AG10803 (cell line): ENCODE data around the gene ZCCHC7.

ENCODE experiments used
- DNase-seq: peaks from one replicate; pipeline ENCODE4 v3.0.0; 2010; ENCODE audit warnings: low read depth
- H3K4me3 ChIP-seq: 2 replicates; pipeline ENCODE4 v1.5.1; 2011; ENCODE audit warnings: mild to moderate bottlenecking, low read length, control low read depth
- CTCF ChIP-seq: conservative IDR thresholded peaks from 2 replicates; pipeline ENCODE4 v1.5.1; 2011; ENCODE audit warnings: mild to moderate bottlenecking, low read length, control low read depth, inconsistent platforms

ZCCHC7 gene

DNA sequence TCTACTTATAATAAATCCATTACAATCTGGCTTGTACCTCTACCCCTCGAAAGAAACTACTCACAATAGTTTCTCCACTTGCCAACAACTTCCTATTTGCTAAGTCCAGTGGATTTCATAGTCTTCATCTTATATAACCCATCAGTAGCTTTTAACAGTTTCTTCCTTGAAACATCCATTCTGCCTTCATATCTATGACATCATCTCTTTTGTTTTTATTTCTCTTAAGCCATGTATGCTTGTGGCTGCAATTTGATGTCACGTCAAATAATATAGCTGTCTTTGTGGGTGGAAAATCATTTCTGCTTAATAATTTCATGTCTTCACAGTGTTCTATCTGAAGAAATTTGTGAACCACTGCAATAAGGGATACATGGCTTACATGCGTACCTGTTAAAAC is 224.7 kb downstream of the ZCCHC7 start:
- DNase-seq = no peak
- H3K4me3 ChIP-seq = no peak overlapping the region
- no peak for TF ChIP-seq CTCF

DNA sequence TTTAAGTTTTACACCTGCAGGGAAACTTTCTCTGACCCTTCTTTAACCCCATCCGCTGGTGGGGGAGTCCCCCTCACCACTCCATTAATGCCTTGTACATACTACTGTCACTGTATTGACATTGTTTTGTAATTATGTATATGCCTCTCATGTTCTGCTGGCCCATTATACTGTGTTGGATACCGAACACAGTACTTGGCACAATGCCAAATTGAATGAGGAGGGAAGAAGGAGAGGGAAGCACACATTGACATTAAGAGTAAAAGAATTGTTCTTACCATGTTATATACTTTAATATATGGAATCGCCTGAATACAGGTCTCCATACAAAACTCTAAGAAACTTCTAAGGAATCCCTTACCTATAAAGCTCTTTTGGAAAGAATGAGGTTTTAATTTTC is 228.5 kb downstream of the ZCCHC7 start:
- no peak for DNase-seq
- no peak overlapping the region for H3K4me3 ChIP-seq
- TF ChIP-seq CTCF = no peak

DNA sequence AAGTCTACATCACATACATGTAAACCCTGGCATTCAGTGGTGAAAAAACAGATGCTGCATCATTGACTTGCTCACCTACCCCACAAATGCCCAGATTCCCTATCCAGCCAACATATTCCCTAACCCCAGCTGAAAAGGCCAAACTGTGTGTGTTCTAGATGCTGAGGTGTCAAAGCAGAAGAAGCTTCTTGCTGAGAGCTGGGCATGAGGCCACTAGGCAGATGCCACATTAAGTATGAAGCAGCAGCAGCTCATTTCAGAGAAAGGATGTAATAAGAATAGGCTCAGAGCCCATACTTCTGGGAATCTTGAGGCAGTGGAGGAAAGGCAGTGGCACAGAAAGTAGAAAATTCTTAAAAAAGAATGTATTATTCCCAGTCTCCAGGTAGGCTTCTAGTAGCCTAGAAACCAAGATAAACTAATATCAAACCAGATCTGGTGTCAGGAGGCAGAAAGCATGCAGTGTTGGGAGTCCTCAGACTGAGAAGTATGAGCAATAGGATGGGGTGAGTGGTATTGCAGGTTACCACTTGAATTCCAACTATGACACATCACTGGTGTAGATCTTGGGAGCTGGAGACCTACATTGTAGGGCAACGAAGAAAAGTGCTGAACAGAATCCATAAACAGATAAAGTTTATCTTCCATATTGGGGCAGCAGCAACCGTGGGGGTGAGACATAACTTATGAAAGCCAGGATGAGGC is 230.3 kb downstream of the ZCCHC7 start:
- no peak overlapping the region for H3K4me3 ChIP-seq
- peak; percentile 55 for DNase-seq
- no peak for TF ChIP-seq CTCF

DNA sequence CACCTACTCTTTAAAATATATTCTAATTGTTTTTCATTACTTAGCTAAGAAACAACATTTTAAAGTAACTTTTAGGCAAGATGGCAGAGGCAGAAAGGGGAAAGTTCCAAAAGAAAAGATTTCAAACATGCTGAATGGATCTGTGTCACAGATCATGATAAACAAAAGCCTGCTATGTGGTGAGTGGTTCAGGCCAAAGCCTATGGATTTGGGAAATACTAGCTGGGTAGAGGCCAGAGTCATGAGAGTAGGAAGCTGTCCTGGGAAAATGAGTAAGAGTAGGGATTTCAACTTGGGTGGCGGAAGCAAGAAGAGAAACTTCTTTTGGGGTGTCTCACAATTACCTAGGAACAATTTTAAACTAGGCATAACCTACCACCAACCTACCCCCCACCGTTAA is 233.4 kb downstream of the ZCCHC7 start:
- no peak for TF ChIP-seq CTCF
- no peak overlapping the region for H3K4me3 ChIP-seq
- no peak for DNase-seq

DNA sequence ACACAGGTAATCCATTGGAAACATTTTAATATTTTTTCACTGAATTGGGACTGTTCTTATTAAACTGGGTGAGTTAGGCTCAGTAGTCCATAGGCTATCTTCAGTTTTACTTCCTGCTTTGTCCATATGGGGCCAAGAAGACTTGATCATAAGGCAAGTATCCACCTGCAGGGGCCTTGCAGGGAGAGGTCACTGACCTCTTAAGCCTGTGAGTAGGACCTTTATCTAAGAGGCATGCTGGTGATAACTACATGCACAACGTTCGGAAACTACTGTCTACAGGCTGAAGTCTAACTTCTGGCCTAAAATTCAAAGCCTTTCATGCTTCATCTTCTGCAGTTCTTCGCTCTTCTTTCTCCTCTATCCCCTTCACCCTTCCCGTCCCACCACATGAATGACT is 242.1 kb downstream of the ZCCHC7 start:
- H3K4me3 ChIP-seq = no peak overlapping the region
- TF ChIP-seq CTCF = no peak
- no peak for DNase-seq

DNA sequence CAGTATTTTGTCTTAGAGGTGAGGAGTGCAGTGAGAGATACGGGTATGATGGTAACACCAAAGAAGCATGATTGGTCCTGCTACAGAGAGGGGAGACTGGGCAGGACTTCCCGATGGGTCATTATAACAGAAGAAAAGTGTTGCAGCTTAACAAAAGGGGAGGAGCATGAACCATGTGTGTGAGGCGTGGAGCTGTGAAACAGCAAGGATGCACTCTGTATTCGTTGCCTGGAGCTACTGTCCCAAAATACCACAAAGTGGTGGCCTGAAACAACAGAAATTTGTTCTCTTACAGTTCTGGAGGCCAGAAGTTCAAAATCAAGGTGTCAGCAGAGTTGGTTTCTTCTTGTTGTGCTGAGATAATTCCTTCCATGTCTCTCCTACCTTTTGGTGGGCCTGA is 242.8 kb downstream of the ZCCHC7 start:
- no peak for TF ChIP-seq CTCF
- no peak for DNase-seq
- H3K4me3 ChIP-seq = no peak overlapping the region

DNA sequence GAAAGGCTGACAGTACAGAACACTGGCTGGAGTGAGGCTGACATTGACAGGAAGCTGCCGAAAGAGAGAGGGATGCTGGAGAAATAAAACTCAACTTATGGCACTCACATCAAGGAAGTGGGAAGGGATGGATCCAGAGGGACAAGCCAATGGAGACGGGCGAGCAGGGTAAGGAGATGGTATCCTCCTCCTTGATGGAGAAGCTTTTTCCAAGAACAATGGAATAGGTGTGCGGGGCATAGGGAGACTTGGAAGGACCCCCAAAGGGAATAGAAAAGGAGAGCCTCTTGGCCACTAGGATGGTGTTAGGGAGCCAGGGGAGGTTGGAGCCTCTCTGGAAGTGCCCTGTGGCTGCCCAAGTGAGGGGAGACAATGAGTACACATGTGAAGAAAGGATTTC is 243.8 kb downstream of the ZCCHC7 start:
- DNase-seq = no peak
- no peak overlapping the region for H3K4me3 ChIP-seq
- no peak for TF ChIP-seq CTCF
